ENCODE data around the gene RAD51B.
A peak's percentile ranks its signal among the peaks of the same experiment; 100 is the strongest.

Gene RAD51B

DNA sequence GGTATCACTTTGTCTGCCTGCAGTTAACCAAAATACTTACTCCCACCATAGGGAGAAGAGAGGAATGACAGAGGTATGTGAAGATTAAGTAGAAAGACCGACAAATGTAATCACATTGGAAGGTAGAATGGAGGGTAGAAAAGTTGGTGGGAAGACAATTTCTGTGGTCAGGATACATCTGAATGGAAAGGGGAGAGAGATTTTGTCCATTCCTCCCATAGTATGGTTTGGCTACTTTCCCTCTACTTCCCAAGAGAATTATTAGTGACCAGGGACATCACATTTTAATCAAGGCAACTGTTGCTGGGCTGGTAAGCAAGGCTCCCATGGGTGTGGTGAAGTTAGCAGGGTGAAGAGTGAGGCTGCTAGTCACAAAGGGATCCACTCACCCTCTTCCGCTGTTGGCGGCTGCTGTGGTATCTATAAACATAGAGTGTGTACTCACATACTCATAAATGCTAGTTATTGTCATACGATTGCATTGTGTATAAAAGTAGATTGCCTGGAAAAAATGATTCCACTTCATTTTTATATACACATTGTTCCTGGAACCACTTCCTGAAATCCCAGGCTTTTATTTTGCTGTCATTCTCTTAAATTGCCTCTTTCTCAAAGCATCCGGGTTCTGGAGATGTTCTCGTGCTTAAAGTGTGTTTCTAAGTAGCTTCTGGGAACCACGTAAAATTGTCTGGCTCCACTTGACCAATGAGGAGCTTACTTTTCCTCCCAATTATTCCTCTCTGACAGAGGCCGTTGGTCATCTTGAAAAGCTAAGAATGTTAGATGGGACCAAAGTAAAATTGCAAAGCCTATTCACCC is 560.1 kb downstream of the RAD51B start:
- peak in 1 of 2 donors; percentile 3 for DNase-seq (ENCODE audit: low read depth in 2 of 2)

DNA sequence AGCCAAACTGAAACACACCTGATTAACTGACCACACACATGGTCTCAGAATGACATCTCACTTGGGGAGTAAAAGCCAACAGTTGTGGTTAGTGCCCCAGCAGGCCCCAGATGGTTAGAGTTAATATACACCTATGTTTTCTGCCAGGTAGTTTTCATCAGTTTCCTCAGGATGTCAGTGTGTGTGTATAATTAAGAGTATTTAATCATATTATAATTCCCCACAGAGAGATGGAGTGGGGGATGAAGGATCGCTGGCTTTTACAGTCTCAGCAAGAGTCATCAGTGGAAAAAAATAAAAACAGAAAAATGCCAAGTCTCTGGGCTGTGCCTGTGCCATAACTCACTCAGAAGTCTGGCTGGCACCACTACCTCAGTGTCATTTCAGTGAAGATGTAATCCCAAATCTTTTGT is 560.8 kb downstream of the RAD51B start:
- DNase-seq (ENCODE audit: low read depth in 2 of 2), result no peak

DNA sequence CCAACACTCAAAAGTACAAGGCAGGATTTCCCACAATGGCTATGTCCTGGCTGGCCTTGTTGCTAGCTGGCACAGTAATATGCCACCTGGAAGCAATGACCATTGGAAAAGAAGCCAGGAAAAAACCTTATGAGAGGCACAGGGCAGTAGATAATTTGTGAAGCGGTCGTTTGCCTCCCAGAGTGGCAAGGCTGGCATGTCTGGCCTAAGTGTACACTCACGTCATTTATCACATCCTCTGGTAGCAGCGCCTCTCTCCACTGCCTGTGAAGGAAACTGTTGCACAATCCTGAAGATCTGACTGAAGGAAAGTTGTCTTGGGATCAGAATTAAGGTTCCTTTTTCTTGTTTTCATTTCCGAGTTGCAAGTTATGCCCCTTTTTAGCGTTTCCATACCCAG is 564.8 kb downstream of the RAD51B start:
- DNase-seq (ENCODE audit: low read depth in 2 of 2), result no peak

- no peak for DNase-seq (ENCODE audit: low read depth in 2 of 2)
Observed at GRCh38 chr14:68384881-68385280, 565.3 kb downstream of the RAD51B start.

- DNase-seq (ENCODE audit: low read depth in 2 of 2), result no peak
Observed at GRCh38 chr14:68386446-68386845, 566.9 kb downstream of the RAD51B start.

DNA sequence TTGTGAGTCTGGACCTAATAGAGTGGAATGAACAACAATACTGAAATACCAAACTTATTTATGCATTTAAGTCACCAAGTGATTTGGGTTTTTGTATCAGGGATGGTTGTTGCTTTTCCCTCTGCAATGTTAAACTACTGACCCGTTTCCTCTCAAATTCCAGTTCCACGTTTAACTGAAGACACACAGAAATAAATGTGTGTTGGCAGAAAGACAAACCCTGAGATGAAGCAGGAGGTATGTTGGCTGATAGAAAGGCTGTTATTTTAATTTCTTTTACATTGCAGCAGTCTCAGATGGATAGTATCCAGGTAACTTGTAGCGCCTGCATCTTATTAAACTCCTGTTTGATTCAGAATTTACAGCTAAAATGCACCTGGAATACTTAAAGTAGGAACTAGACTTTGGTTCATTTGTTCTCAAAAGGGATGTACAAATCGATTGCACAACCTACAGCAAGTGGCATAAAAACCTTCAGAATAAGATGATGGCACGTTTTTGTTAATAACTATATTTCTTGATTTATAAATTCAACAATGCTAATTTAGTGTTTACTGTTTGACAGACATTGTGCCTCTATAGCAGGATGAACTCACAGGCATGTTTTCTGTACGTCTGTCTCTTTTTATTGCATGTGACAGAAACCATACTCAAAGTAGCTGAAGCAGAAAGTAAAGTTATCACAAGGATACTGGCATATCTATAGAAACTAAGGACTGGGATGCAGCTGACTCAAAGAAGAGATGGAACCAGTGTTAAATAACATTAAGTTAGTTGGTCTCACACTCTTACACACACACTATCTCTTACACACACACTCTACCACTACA is 567.6 kb downstream of the RAD51B start:
- no peak for DNase-seq (ENCODE audit: low read depth in 2 of 2)

DNA sequence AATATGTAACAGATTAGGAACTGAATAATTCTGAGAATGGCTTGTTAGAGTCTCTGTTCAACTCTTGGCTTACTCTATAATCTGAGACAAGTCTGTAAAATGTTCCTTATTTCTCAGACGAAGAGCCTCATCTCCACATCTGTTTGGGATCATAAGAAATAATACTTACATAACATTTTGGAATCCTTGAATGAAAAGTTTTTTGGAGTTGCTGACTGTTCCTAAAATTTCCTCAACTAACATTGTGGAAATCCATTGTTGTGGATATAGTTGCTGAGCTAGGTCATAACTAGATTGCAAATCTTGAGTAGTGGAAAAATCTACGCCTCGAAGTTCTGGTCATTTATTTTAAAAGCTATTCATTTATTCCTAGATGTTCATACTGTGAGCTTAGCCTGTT is 570.4 kb downstream of the RAD51B start:
- no peak for DNase-seq (ENCODE audit: low read depth in 2 of 2)

DNA sequence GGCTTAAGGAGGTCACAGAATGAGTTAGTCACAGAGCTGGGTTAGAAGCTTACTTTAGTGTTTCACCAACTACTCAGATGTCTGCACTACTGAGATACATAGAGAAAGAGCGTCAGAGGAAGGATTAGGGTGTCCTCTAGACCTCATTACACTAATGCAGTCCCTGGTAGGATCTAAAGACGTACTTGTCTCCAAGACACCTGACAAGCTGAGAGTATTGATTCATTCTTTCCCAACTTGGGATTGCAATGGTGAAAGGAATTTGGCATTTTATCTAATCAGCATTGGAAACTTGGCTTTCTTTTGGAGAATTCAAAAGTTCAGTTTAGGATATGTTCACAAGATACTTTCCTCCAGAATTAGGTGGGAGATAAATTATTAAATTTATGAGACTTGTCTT is 571.2 kb downstream of the RAD51B start:
- no peak for DNase-seq (ENCODE audit: low read depth in 2 of 2)

- DNase-seq (ENCODE audit: low read depth in 2 of 2), result no peak
Observed at GRCh38 chr14:68391311-68392014, 571.9 kb downstream of the RAD51B start.

DNA sequence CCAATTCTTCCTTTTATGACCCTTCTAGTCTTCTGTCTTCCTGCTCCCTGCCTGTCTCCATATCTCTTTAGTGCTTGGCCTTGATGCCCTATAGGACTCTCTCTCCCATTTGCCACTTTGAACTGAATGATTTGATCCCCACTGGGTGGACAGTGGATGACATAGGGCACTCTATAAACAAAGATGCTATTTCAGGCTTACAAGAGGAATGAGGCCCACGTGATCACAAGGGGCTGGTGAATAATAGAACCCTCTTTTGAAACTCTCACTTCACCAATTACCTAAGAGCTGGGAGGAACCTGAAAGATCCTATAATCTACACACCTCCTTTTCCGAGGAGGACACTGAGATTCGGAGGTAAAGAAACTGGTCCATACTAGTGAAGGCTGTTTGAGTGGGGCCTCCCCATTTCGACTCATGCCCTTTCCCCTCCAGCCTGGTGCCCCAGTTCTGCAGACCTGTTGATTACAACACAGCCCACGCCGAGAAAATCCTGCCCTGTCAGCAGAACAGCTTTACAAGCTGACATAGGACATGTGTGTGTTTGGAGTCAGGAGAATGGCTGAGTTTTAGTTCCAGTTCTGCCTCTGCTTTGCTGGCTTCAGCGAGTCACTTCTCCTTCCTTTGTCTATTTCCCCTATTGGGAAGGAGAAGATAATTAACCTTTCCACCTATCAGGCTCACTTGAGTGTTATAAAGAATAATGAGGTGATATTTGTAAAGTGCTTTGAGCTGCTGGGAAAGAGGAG is 573.0 kb downstream of the RAD51B start:
- DNase-seq (ENCODE audit: low read depth in 2 of 2), result no peak

GRCh38 chr14:68393259-68393658 is 573.7 kb downstream of the RAD51B start:
- no peak for DNase-seq (ENCODE audit: low read depth in 2 of 2)

DNA sequence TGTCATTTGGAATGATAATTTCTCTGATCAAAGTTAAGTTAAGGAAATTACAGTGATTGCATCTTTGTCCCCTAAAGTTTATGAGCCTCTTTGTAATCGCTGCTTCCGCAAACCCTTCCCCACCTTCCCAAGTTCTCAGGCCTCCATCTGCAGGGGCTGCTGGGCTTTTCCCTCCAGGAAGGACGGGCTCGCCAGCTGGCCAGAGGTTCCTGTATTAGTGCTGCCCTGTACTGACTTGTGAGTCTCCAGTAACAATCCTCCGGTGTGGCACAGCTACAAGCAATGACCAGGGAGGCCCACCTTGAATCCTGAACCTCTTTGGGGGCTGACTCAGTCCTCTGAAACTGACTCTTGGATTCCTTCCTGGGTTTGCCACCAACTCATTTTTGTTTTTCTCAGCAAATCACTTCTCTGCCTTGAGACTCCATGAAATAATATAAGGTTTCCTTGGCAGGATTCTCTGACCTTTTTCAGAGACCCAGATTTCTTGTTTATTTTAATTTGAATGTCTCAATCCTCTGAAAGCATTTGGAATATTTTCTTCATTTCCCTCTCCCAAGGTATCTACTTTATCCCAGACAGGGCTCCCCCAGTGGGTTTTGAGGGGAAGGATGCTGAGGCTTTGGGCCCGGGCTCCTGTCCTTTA is 574.7 kb downstream of the RAD51B start:
- no peak for DNase-seq (ENCODE audit: low read depth in 2 of 2)

GRCh38 chr14:68394764-68395143 is 575.2 kb downstream of the RAD51B start:
- DNase-seq (ENCODE audit: low read depth in 2 of 2), result no peak

- no peak for DNase-seq (ENCODE audit: low read depth in 2 of 2)
Observed at GRCh38 chr14:68395604-68396003, 576.0 kb downstream of the RAD51B start.

GRCh38 chr14:68396461-68396860 is 576.9 kb downstream of the RAD51B start:
- DNase-seq (ENCODE audit: low read depth in 2 of 2), result no peak

- DNase-seq (ENCODE audit: low read depth in 2 of 2), result no peak
Observed at GRCh38 chr14:68397371-68397811, 577.8 kb downstream of the RAD51B start.

- DNase-seq (ENCODE audit: low read depth in 2 of 2), result no peak
Observed at GRCh38 chr14:68397822-68398221, 578.2 kb downstream of the RAD51B start.

GRCh38 chr14:68398370-68398769 is 578.8 kb downstream of the RAD51B start:
- DNase-seq (ENCODE audit: low read depth in 2 of 2), result no peak

GRCh38 chr14:68399971-68400370 is 580.4 kb downstream of the RAD51B start:
- no peak for DNase-seq (ENCODE audit: low read depth in 2 of 2)

- DNase-seq (ENCODE audit: low read depth in 2 of 2), result no peak
Observed at GRCh38 chr14:68401317-68401716, 581.7 kb downstream of the RAD51B start.

- DNase-seq (ENCODE audit: low read depth in 2 of 2), result no peak
Observed at GRCh38 chr14:68401855-68402254, 582.3 kb downstream of the RAD51B start.
